HCT116 (cell line): Measurements from ENCODE around the gene PRMT1. TPM values are rescaled to one million over a fixed set of nuclear protein-coding genes. Genes with fewer than 3 reads are reported as not detected.
A peak's percentile ranks its signal among the peaks of the same experiment; 100 is the strongest.

Experiments
- ATAC-seq: fragments of 200-7000 bp; cut with Tn5 transposase; 2 replicates; pipeline ENCODE4 v1.9.1; 2020; ENCODE audit warnings: mild to moderate bottlenecking, moderate library complexity
- BruUV-seq: library from RNA; stranded (reverse); fragments of 400-500 nt; replicated peaks from 2 replicates; lab custom pipeline; 2021; lab: Mats Ljungman, UMichigan
- CTCF ChIA-PET: fragments of 300-600 bp; sonication (Branson Sonifier 250); formaldehyde crosslinking; loops from one replicate; lab custom pipeline; 2021; ENCODE audit warnings: antibody characterized with exemption; lab: Charles Lee
- POLR2A ChIA-PET: fragments of 300-600, 350-600 bp; sonication (Branson Sonifier 250); formaldehyde crosslinking; loops from one replicate; lab custom pipeline; 2021; ENCODE audit warnings: antibody characterized with exemption; lab: Charles Lee
- RAD21 ChIA-PET, 2 experiments: fragments of 300-600 bp; sonication (Branson Sonifier 250); formaldehyde crosslinking; loops; one replicate each; lab custom pipeline; 2023; ENCODE audit warnings: low total read pairs in 2 of 2; ENCODE audit not compliant: uncharacterized antibody in 2 of 2, unreplicated experiment in 2 of 2, low non-redundant PET in 1 of 2; lab: Charles Lee
- DNase-seq: peaks from one replicate; pipeline ENCODE4 v3.0.0-alpha.2; 2010; ENCODE audit warnings: low read depth, low spot score
- H2AFZ ChIP-seq: fragments of 200-600 bp; shearing (Covaris generic), sonication (generic); 2 replicates; pipeline ENCODE4 v1.6.1; 2017; ENCODE audit warnings: low read depth, mixed run types, mixed read lengths, antibody characterized with exemption, low read length; ENCODE audit not compliant: poor library complexity, severe bottlenecking
- H3K27ac ChIP-seq: 2 replicates; pipeline ENCODE4 v1.5.1; 2012; ENCODE audit warnings: low read depth, low read length
- H3K27me3 ChIP-seq: fragments of 200-600 bp; sonication (generic); 2 replicates; pipeline ENCODE4 v1.6.1; 2016; ENCODE audit warnings: mixed run types, low read length, mixed read lengths; ENCODE audit not compliant: insufficient read depth
- H3K36me3 ChIP-seq, 2 experiments: fragments of 200-500 bp in 1 of 2; fragments of 200-600 bp in 1 of 2; sonication (Bioruptor generic) in 1 of 2; sonication (generic) in 1 of 2; 2 replicates each; pipeline versions ENCODE4 v1.5.1 to v1.6.1; 2014 to 2016; ENCODE audit warnings: low read length in 2 of 2, inconsistent platforms in 1 of 2, mixed read lengths in 1 of 2, mixed run types in 1 of 2; ENCODE audit not compliant: insufficient read depth in 2 of 2, control insufficient read depth in 1 of 2
- H3K4me1 ChIP-seq, 2 experiments: fragments of 200-600 bp in 1 of 2; sonication (generic) in 1 of 2; 2 replicates each; pipeline versions ENCODE4 v1.5.1 to v1.6.1; 2012 to 2017; ENCODE audit warnings: low read length in 2 of 2, inconsistent platforms in 1 of 2, mild to moderate bottlenecking in 1 of 2, mixed read lengths in 1 of 2, mixed run types in 1 of 2, moderate library complexity in 1 of 2; ENCODE audit not compliant: insufficient read depth in 2 of 2, control insufficient read depth in 1 of 2
- H3K4me2 ChIP-seq: fragments of 200-600 bp; sonication (generic); 2 replicates; pipeline ENCODE4 v1.6.1; 2017; ENCODE audit warnings: mixed run types, low read length, mixed read lengths
- H3K4me3 ChIP-seq, 2 experiments: fragments of 200-600 bp in 1 of 2; sonication (generic) in 1 of 2; replicated peaks in 1 of 2; 2 replicates each; pipeline ENCODE4 v1.5.1; 2011 to 2016; ENCODE audit warnings: low read length in 2 of 2, control low read depth in 1 of 2, low read depth in 1 of 2, mild to moderate bottlenecking in 1 of 2, mixed read lengths in 1 of 2, mixed run types in 1 of 2
- H3K79me2 ChIP-seq: fragments of 200-600 bp; sonication (generic); 2 replicates; pipeline ENCODE4 v1.6.1; 2017; ENCODE audit warnings: mild to moderate bottlenecking, mixed run types, low read length, moderate library complexity, mixed read lengths; ENCODE audit not compliant: insufficient read depth
- H3K9ac ChIP-seq: fragments of 200-600 bp; sonication (generic); 2 replicates; pipeline ENCODE4 v1.6.1; 2016; ENCODE audit warnings: low read length, mixed read lengths
- H3K9me2 ChIP-seq: fragments of 200-600 bp; sonication (generic), shearing (Covaris generic); 2 replicates; pipeline ENCODE4 v1.6.1; 2017; ENCODE audit warnings: mixed run types, mild to moderate bottlenecking, moderate library complexity; ENCODE audit not compliant: insufficient read depth
- H3K9me3 ChIP-seq, 2 experiments: fragments of 200-500 bp in 1 of 2; fragments of 200-600 bp in 1 of 2; sonication (Bioruptor generic) in 1 of 2; sonication (generic) in 1 of 2; 2 replicates each; pipeline ENCODE4 v1.6.1; 2014 to 2017; ENCODE audit warnings: low read length in 2 of 2, mixed read lengths in 2 of 2, inconsistent platforms in 1 of 2, low read depth in 1 of 2, mild to moderate bottlenecking in 1 of 2, mixed run types in 1 of 2, moderate library complexity in 1 of 2; ENCODE audit not compliant: control insufficient read depth in 1 of 2, insufficient read depth in 1 of 2
- H4K20me1 ChIP-seq: fragments of 200-600 bp; sonication (generic), shearing (Covaris generic); 2 replicates; pipeline ENCODE4 v1.6.1; 2017; ENCODE audit warnings: mixed run types, mild to moderate bottlenecking, moderate library complexity; ENCODE audit not compliant: insufficient read depth
- CBX3 ChIP-seq: IDR thresholded peaks from 2 replicates; pipeline ENCODE4 v1.6.1; 2012; ENCODE audit warnings: low read depth
- ELF1 ChIP-seq: IDR thresholded peaks from 2 replicates; pipeline ENCODE4 v1.6.1; 2012; ENCODE audit warnings: low read depth, borderline replicate concordance
- EZH2 ChIP-seq: fragments of 200-600 bp; sonication (generic); IDR thresholded peaks from 2 replicates; pipeline ENCODE4 v1.6.1; 2017; ENCODE audit warnings: antibody characterized with exemption, mixed run types
- FOSL1 ChIP-seq: IDR thresholded peaks from 2 replicates; pipeline ENCODE4 v1.6.1; 2012; ENCODE audit warnings: low read depth
- MAX ChIP-seq: IDR thresholded peaks from 2 replicates; pipeline ENCODE4 v1.6.1; 2012
- POLR2A ChIP-seq: IDR thresholded peaks from 2 replicates; pipeline ENCODE4 v1.7.0; 2011; ENCODE audit warnings: borderline replicate concordance; ENCODE audit not compliant: insufficient read depth, insufficient read length; ENCODE audit errors: extremely low read depth
- POLR2AphosphoS5 ChIP-seq: IDR thresholded peaks from 2 replicates; pipeline ENCODE4 v1.6.1; 2011; ENCODE audit warnings: mild to moderate bottlenecking, low read depth, low read length, moderate library complexity
- RAD21 ChIP-seq: IDR thresholded peaks from 2 replicates; pipeline ENCODE4 v1.6.1; 2012; ENCODE audit warnings: low read depth, mild to moderate bottlenecking
- REST ChIP-seq: IDR thresholded peaks from 2 replicates; pipeline ENCODE4 v1.6.1; 2012; ENCODE audit warnings: low read depth
- SP1 ChIP-seq: IDR thresholded peaks from 2 replicates; pipeline ENCODE4 v1.6.1; 2012; ENCODE audit warnings: low read depth
- SRF ChIP-seq: IDR thresholded peaks from 2 replicates; pipeline ENCODE4 v1.6.1; 2012; ENCODE audit warnings: low read depth
- ZFX ChIP-seq: fragments of 450-650 bp; IDR thresholded peaks from 2 replicates; pipeline ENCODE4 v1.6.1; 2017
- intact Hi-C: fragments of 100-400 bp; cut with micrococcal nuclease; formaldehyde crosslinking; loops from 2 replicates; pipeline ENCODE4 v1.10.0; 2022
- total RNA-seq: library from RNA; stranded (reverse); gene quantifications from one replicate; pipeline ENCODE4 v1.2.1, GENCODE V29; 2021; ENCODE audit not compliant: unreplicated experiment
- TF ChIP-seq, protein P1 (sequence below), 3 experiments: fragments of 200-600 bp in 1 of 3; sonication (generic) in 1 of 3; IDR thresholded peaks in 2 of 3; conservative IDR thresholded peaks in 1 of 3; 2 replicates each; pipeline ENCODE4 v1.5.1; 2012 to 2017; ENCODE audit warnings: low read depth in 2 of 3, low read length in 2 of 3, antibody characterized with exemption in 1 of 3, borderline replicate concordance in 1 of 3, control low read depth in 1 of 3, mild to moderate bottlenecking in 1 of 3, mixed read lengths in 1 of 3, mixed run types in 1 of 3, moderate library complexity in 1 of 3; ENCODE audit not compliant: insufficient read depth in 1 of 3
- TF ChIP-seq, protein P2 (sequence below): IDR thresholded peaks from 2 replicates; pipeline ENCODE4 v1.6.1; 2012

Gene PRMT1
- total RNA-seq, 1 experiment from 2014 or later: 428 TPM

DNA sequence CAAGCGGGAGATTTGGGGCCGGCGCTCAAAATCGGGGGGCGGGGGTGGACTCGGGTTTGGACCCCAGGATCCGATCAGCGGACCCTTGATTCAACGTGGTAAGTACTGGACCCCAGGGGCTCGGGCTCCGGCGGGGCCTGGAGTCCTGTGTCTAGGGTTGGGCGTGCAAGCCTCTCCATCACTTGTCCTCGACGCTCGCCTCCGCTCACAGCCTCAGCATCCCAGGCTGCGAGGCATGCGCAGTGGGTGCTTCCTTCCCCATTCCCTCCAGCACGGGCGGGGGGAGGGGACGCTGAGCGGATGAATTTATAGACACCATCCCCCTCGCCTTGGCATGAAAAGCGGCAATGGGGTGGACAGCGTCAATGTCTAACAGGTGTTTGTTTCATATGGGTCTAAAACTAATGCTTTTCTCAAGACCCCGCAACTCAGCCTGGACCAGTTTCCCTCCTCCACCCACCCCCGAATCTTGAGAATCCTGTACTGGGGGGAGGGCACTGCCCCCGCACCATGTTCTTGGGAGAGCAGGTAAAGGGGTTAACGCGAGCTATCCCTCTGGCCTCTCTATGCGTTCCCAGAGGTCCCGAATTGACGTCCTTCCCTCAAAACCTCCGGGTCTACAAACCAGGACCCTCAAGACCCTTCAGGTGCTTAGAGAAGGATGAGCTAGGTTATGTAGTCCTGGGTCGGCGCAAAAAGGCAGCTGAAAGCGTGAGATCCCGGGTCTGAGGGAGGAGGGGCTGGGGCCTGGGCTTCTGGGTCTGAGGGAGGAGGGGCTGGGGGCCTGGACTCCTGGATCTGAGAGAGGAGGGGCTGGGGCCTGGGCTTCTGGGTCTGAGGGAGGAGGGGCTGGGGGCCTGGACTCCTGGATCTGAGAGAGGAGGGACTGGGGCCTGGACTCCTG is 14.4 kb downstream of the PRMT1 start:
- ATAC-seq (no peak), DNase-seq (no peak)
- H3K36me3 ChIP-seq: peaks cover 8 to 11% of the 10 kb centered on the region in 2 experiments; a peak in 2 of 4 replicates
- H3K4me3 ChIP-seq: peak overlapping the region; percentile 28 to 58
- ChIA-PET RAD21 (interaction anchor here in 1 of 2 experiments (0.6 kb wide), 1 partner anchor 172 kb away, joined by 3 read pairs; no protein-coding TSS in a partner anchor), POLR2A (no interaction called here), CTCF (interaction anchor here (1.2 kb wide), 1 partner anchor 11 kb away, joined by 3 read pairs; no protein-coding TSS in a partner anchor)
- no peaks in the 10 kb centered on the region for H4K20me1 ChIP-seq
- BruUV-seq: no TSS peak
- H3K9me3 ChIP-seq: no peaks in the 10 kb centered on the region
- intact Hi-C loops: no loop called here
- no peaks in the 10 kb centered on the region for H3K27me3 ChIP-seq
- H3K27ac ChIP-seq: no peak overlapping the region; the same call in 1 of the 2 replicates
- H3K79me2 ChIP-seq: no peaks in the 10 kb centered on the region
- H3K4me1 ChIP-seq: peaks cover 0 to 26% of the 10 kb centered on the region in 2 experiments; a peak in 2 of 4 replicates
- H3K9me2 ChIP-seq: no peaks in the 10 kb centered on the region
- H2AFZ ChIP-seq: no peak overlapping the region
- H3K9ac ChIP-seq: peak overlapping the region; percentile 59
- TF ChIP-seq SP1: no peak
- no peak for TF ChIP-seq ZFX
- TF ChIP-seq POLR2AphosphoS5: no peak
- TF ChIP-seq SRF: no peak
- TF ChIP-seq POLR2A: no peak
- no peak for TF ChIP-seq ELF1
- TF ChIP-seq, protein P1, sequence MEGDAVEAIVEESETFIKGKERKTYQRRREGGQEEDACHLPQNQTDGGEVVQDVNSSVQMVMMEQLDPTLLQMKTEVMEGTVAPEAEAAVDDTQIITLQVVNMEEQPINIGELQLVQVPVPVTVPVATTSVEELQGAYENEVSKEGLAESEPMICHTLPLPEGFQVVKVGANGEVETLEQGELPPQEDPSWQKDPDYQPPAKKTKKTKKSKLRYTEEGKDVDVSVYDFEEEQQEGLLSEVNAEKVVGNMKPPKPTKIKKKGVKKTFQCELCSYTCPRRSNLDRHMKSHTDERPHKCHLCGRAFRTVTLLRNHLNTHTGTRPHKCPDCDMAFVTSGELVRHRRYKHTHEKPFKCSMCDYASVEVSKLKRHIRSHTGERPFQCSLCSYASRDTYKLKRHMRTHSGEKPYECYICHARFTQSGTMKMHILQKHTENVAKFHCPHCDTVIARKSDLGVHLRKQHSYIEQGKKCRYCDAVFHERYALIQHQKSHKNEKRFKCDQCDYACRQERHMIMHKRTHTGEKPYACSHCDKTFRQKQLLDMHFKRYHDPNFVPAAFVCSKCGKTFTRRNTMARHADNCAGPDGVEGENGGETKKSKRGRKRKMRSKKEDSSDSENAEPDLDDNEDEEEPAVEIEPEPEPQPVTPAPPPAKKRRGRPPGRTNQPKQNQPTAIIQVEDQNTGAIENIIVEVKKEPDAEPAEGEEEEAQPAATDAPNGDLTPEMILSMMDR (IDR thresholded peaks at IDR 0.05 in 2 of 3, conservative IDR thresholded peaks at IDR 0.05 in 1 of 3; ENCODE audit: borderline replicate concordance in 1 of 3, insufficient read depth in 1 of 3, low read depth in 2 of 3, low read length in 2 of 3): no peak
- TF ChIP-seq, protein P2, sequence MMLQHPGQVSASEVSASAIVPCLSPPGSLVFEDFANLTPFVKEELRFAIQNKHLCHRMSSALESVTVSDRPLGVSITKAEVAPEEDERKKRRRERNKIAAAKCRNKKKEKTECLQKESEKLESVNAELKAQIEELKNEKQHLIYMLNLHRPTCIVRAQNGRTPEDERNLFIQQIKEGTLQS: no peak
- TF ChIP-seq FOSL1: no peak
- TF ChIP-seq EZH2: no peak
- no peak for TF ChIP-seq CBX3
- no peak for TF ChIP-seq REST
- TF ChIP-seq MAX: no peak
- no peak for TF ChIP-seq RAD21
- peak overlapping the region; percentile 80 for H3K4me2 ChIP-seq
